PC-9 (cell line): ENCODE results near the gene MITF. TPM values are rescaled to one million over a fixed set of nuclear protein-coding genes. Genes with fewer than 3 reads are reported as not detected.

Experiments used
- BruUV-seq: library from RNA; stranded (reverse); fragments of 400-500 nt; replicated peaks from 2 replicates; lab custom pipeline; 2021; lab: Mats Ljungman, UMichigan
- CTCF ChIA-PET: fragments of 300-600 bp; sonication (Branson Sonifier 250); formaldehyde crosslinking; loops from one replicate; lab custom pipeline; 2022; ENCODE audit warnings: antibody characterized with exemption; lab: Charles Lee
- POLR2A ChIA-PET: fragments of 300-600 bp; sonication (Branson Sonifier 250); formaldehyde crosslinking; loops from one replicate; lab custom pipeline; 2022; ENCODE audit warnings: antibody characterized with exemption; ENCODE audit not compliant: unreplicated experiment; lab: Charles Lee
- DNase-seq, 2 experiments: peaks; one replicate each; pipeline versions ENCODE4 v3.0.0 to v3.0.0-alpha.2; 2015 to 2022; ENCODE audit warnings: mixed read lengths in 1 of 2
- H2AFZ ChIP-seq: fragments of 200-600 bp; sonication (generic); 2 replicates; pipeline ENCODE4 v1.8.1; 2017; ENCODE audit warnings: antibody characterized with exemption
- H3F3A ChIP-seq: fragments of 200-600 bp; sonication (generic); 2 replicates; pipeline ENCODE4 v1.8.1; 2017; ENCODE audit warnings: antibody characterized with exemption, mild to moderate bottlenecking, low read depth; ENCODE audit not compliant: insufficient read depth
- H3K27ac ChIP-seq: fragments of 200-600 bp; sonication (generic); 2 replicates; pipeline ENCODE4 v1.6.1; 2016; ENCODE audit warnings: mixed run types
- H3K27me3 ChIP-seq: fragments of 200-600 bp; sonication (generic); 2 replicates; pipeline ENCODE4 v1.6.1; 2016; ENCODE audit warnings: low read depth, mixed run types; ENCODE audit not compliant: insufficient read depth
- H3K36me3 ChIP-seq: fragments of 200-600 bp; sonication (generic); 2 replicates; pipeline ENCODE4 v1.6.1; 2016; ENCODE audit warnings: low read depth, mixed run types
- H3K4me1 ChIP-seq: fragments of 200-600 bp; sonication (generic); replicated peaks from 2 replicates; pipeline ENCODE4 v1.6.1; 2016; ENCODE audit warnings: mixed run types; ENCODE audit not compliant: insufficient read depth
- H3K4me2 ChIP-seq: fragments of 200-600 bp; sonication (generic); 2 replicates; pipeline ENCODE4 v1.6.1; 2017; ENCODE audit warnings: mixed run types
- H3K4me3 ChIP-seq: fragments of 200-600 bp; sonication (generic); 2 replicates; pipeline ENCODE4 v1.6.1; 2016; ENCODE audit warnings: mixed run types
- H3K79me2 ChIP-seq: fragments of 200-600 bp; sonication (generic); 2 replicates; pipeline ENCODE4 v1.6.1; 2017; ENCODE audit warnings: low read depth, mixed run types
- H3K9me2 ChIP-seq: fragments of 200-600 bp; sonication (generic); 2 replicates; pipeline ENCODE4 v1.8.1; 2017; ENCODE audit warnings: mild to moderate bottlenecking; ENCODE audit not compliant: insufficient read depth
- H3K9me3 ChIP-seq: fragments of 200-600 bp; sonication (generic); 2 replicates; pipeline ENCODE4 v1.8.1; 2016; ENCODE audit warnings: low read depth; ENCODE audit not compliant: insufficient read depth
- H4K20me1 ChIP-seq: fragments of 200-600 bp; sonication (generic); 2 replicates; pipeline ENCODE4 v1.8.1; 2017; ENCODE audit not compliant: insufficient read depth
- CTCF ChIP-seq: fragments of 200-600 bp; sonication (generic); conservative IDR thresholded peaks from 2 replicates; pipeline ENCODE4 v1.6.1; 2017; ENCODE audit warnings: mixed run types, antibody characterized with exemption, mild to moderate bottlenecking, moderate library complexity
- EZH2 ChIP-seq: fragments of 200-600 bp; sonication (generic); IDR thresholded peaks from 2 replicates; pipeline ENCODE4 v1.8.0; 2017; ENCODE audit warnings: antibody characterized with exemption, low read depth
- intact Hi-C: fragments of 100-400 bp; cut with micrococcal nuclease; formaldehyde crosslinking; loops from one replicate; pipeline ENCODE4 v1.10.0; 2022; ENCODE audit not compliant: unreplicated experiment
- total RNA-seq: library from RNA; stranded (reverse); gene quantifications from 2 replicates; pipeline ENCODE4 v1.2.3, GENCODE V29; 2021

Gene MITF
- total RNA-seq, 1 experiment from 2014 or later = 15.5 TPM

- CTCF ChIA-PET = interaction anchor here (0.7 kb wide), 1 partner anchor 522 kb away, joined by 3 read pairs; no protein-coding TSS in a partner anchor
- no peak overlapping the region for H3K4me2 ChIP-seq
- H3K79me2 ChIP-seq = no peaks in the 10 kb centered on the region
- H3K4me3 ChIP-seq = no peak overlapping the region
- H3K27ac ChIP-seq = no peak overlapping the region
- H2AFZ ChIP-seq = no peak overlapping the region
- TF ChIP-seq EZH2 = no peak
- no peak for TF ChIP-seq CTCF
- POLR2A ChIA-PET = no interaction called here
- no peaks in the 10 kb centered on the region for H3K36me3 ChIP-seq
- no peaks in the 10 kb centered on the region for H3K27me3 ChIP-seq
- H3K4me1 ChIP-seq = no peaks in the 10 kb centered on the region
- no peaks in the 10 kb centered on the region for H4K20me1 ChIP-seq
- no peaks in the 10 kb centered on the region for H3F3A ChIP-seq
- intact Hi-C loops = no loop called here
- no peaks in the 10 kb centered on the region for H3K9me3 ChIP-seq
- DNase-seq = no peak
- H3K9me2 ChIP-seq = no peaks in the 10 kb centered on the region
- no TSS peak for BruUV-seq
Measured at GRCh38 chr3:69972672-69973071, 233.4 kb downstream of the MITF start.

GRCh38 chr3:69976021-69976420 lies 236.8 kb downstream of the MITF start:
- Histone ChIP-seq H3K9me3 (no peaks in the 10 kb centered on the region), H3K36me3 (no peaks in the 10 kb centered on the region), H3K27ac (no peak overlapping the region), H3K79me2 (no peaks in the 10 kb centered on the region), H3K4me2 (no peak overlapping the region), H3K4me3 (no peak overlapping the region), H3K9me2 (no peaks in the 10 kb centered on the region), H3K27me3 (no peaks in the 10 kb centered on the region), H4K20me1 (no peaks in the 10 kb centered on the region), H3F3A (no peaks in the 10 kb centered on the region), H3K4me1 (no peaks in the 10 kb centered on the region), H2AFZ (no peak overlapping the region)
- ChIA-PET CTCF (no interaction called here), POLR2A (no interaction called here)
- no peak for TF ChIP-seq CTCF
- TF ChIP-seq EZH2 = no peak
- no TSS peak for BruUV-seq
- intact Hi-C loops = no loop called here
- DNase-seq = no peak

- Histone ChIP-seq H3K79me2 (no peaks in the 10 kb centered on the region), H3K4me2 (no peak overlapping the region), H3F3A (no peaks in the 10 kb centered on the region), H3K27ac (no peak overlapping the region), H2AFZ (no peak overlapping the region), H3K9me2 (no peaks in the 10 kb centered on the region), H3K36me3 (no peaks in the 10 kb centered on the region), H3K9me3 (no peaks in the 10 kb centered on the region), H3K27me3 (peaks cover 19% of the 10 kb centered on the region; the same call in 1 of the 2 replicates), H4K20me1 (no peaks in the 10 kb centered on the region), H3K4me3 (no peak overlapping the region), H3K4me1 (no peaks in the 10 kb centered on the region)
- ChIA-PET POLR2A (no interaction called here), CTCF (no interaction called here)
- intact Hi-C loops = no loop called here
- no TSS peak for BruUV-seq
- no peak for DNase-seq
- TF ChIP-seq CTCF (no peak), EZH2 (no peak)
Measured at GRCh38 chr3:69983546-69984265, 244.4 kb downstream of the MITF start.
